ENCODE measurements around the gene NKX1-1.

The NKX1-1 gene

DNA sequence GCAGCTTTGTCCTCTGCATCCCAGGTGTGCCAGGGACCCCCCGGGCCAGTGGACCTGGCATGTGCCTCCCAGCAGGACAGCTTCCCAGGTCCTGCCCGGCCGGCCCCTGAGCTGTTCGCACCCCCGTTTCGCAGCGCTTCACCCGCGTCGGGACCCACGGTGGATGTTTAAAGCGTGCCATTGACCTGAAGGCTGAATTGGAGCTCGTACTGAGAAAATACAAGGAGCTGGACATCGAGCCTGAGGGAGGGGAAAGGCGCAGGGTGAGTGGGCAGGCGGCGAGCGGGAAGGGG is 51.3 kb downstream of the NKX1-1 start:
- TF ChIP-seq, protein P1, sequence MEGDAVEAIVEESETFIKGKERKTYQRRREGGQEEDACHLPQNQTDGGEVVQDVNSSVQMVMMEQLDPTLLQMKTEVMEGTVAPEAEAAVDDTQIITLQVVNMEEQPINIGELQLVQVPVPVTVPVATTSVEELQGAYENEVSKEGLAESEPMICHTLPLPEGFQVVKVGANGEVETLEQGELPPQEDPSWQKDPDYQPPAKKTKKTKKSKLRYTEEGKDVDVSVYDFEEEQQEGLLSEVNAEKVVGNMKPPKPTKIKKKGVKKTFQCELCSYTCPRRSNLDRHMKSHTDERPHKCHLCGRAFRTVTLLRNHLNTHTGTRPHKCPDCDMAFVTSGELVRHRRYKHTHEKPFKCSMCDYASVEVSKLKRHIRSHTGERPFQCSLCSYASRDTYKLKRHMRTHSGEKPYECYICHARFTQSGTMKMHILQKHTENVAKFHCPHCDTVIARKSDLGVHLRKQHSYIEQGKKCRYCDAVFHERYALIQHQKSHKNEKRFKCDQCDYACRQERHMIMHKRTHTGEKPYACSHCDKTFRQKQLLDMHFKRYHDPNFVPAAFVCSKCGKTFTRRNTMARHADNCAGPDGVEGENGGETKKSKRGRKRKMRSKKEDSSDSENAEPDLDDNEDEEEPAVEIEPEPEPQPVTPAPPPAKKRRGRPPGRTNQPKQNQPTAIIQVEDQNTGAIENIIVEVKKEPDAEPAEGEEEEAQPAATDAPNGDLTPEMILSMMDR (IDR thresholded peaks at IDR 0.05; ENCODE audit: unreplicated experiment in 3 of 3): no peak
- Mint-ChIP-seq H3K9me3 (no peaks in the 10 kb centered on the region), H3K36me3 (ENCODE audit: low read depth) (peaks cover 10% of the 10 kb centered on the region), H3K4me1 (peaks cover 5% of the 10 kb centered on the region), H3K27me3 (ENCODE audit: low read depth) (no peaks in the 10 kb centered on the region), H3K27ac (no peak overlapping the region), H3K4me3 (no peak overlapping the region)

DNA sequence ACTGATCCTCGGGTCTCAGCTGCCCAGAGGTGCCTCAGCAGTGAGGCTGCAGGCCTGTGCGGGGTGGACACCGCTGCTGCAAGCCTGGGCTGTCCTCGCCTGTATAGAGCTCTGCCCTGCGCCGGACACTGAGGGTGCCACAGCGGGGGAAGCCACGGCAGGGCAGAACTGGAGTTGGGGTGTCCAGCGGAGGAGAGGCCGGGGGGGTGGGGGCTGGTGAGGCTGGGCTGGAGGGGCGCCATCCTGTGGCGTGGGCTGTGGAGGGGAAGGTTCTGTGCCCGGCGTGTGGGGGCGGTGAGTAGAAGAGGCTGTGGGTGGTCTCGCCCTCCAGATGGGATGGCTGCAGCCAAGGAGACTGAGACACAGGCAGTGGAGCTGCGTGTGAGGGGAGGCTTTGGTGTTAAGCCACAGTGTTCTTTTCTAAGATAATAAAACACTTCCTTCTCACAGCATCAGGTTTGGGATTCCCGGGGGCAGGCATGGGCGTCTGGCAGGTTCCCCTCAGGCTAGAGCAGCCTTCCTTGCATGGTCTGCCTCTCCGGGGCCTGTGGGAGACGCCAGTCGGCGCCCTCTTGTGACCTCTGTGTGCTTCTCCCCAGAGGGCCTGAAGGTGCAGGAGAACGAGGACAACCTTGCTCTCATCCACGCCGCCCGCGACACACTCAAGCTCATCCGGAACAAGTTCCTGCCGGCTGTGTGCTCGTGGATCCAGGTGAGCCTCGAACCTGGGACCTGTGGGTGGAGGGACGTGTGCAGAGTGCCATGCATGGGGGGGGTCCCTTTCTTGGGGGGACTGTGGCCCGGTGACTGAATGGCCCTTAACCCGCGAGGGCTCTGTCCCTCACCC is 51.9 kb downstream of the NKX1-1 start:
- H3K4me3 Mint-ChIP-seq: no peak overlapping the region
- no peaks in the 10 kb centered on the region for H3K27me3 Mint-ChIP-seq (ENCODE audit: low read depth)
- H3K27ac Mint-ChIP-seq: no peak overlapping the region
- no peaks in the 10 kb centered on the region for H3K9me3 Mint-ChIP-seq
- peaks cover 9% of the 10 kb centered on the region for H3K36me3 Mint-ChIP-seq (ENCODE audit: low read depth)
- H3K4me1 Mint-ChIP-seq: peaks cover 5% of the 10 kb centered on the region
- TF ChIP-seq, protein P1 (IDR thresholded peaks at IDR 0.05; ENCODE audit: unreplicated experiment in 3 of 3): no peak

DNA sequence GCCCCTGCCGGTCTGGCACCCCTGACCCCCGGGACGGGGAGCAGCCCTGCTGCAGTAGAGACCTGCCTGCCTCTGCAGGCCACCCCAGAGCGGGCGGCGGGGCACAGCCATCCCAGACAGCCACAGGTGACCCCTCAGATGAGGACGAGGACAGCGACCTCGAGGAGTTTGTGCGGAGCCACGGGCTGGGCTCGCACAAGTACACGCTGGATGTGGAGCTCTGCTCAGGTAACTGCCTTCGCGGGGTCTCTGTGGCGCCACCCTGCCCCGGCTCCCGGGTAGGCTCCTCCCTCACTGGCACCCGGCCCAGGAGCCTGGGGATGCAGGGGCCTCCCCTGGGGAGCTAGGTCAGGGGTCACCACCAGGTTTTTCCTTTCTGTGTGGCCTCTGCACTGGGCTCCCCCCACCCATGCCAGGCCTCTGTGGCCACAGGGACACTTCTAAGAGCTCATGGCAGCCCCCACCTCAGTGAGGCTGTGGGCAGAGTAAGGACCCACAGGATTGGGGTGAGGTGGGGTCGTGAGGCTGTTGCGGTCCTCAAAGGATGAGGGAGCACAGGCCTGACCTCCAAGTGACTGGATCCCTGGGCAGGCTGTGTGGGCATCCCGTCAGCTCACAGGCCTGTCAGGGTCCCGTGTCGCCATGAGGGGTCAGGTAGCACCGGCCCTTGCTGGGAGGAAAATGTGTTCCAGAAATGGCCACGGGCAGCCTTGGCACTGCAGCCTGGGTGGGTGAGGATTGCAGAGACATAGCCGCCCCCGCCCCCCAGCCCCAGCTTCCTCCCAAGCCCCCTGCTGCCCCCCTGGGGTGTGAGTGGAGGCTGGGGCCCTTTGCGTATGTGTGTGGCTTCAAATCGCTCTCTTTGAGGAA is 52.8 kb downstream of the NKX1-1 start:
- Mint-ChIP-seq H3K9me3 (no peaks in the 10 kb centered on the region), H3K4me3 (no peak overlapping the region), H3K27ac (no peak overlapping the region), H3K4me1 (peaks cover 14% of the 10 kb centered on the region), H3K36me3 (ENCODE audit: low read depth) (peaks cover 4% of the 10 kb centered on the region), H3K27me3 (ENCODE audit: low read depth) (no peaks in the 10 kb centered on the region)
- TF ChIP-seq, protein P1 (IDR thresholded peaks at IDR 0.05; ENCODE audit: unreplicated experiment in 3 of 3): no peak
